T-helper 1 cell (primary cell): ENCODE data around the gene DNAH12.
"Not testable (repeated sequence)": the region's sequence is repeated elsewhere in the genome, so short reads cannot be mapped to it uniquely, and the experiment has no call there.

ENCODE experiments used
- DNase-seq, 5 donors: peaks; one replicate each; pipeline ENCODE4 v3.0.0-alpha.2; 2012 to 2020

The DNAH12 gene

GRCh38 chr3:57518276-57518915, 25.7 kb downstream of the DNAH12 start:
- no peak for DNase-seq

- no peak for DNase-seq
Observed at GRCh38 chr3:57512166-57512565, 32.0 kb downstream of the DNAH12 start.

GRCh38 chr3:57505901-57506300, 38.2 kb downstream of the DNAH12 start:
- no peak for DNase-seq

DNA sequence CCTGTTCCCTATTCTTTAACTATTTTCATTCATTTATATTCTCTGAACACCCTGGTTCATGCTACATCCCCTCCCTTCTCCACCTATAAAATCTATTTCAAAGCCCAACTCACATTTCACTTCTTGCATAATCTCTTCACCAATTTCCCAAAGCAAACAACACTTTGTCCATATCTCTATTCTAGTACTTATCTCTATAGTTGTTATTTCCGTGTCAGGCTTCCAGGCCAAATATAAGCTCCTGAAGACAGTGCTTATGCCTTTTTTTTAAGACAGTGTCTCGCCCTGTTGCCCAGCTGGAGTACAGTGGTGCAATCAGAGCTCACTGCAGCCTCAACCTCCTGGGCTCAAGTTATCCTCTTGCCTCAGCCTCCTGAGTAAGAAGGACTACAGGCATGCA, 43.6 kb downstream of the DNAH12 start:
- DNase-seq, result no peak

DNA sequence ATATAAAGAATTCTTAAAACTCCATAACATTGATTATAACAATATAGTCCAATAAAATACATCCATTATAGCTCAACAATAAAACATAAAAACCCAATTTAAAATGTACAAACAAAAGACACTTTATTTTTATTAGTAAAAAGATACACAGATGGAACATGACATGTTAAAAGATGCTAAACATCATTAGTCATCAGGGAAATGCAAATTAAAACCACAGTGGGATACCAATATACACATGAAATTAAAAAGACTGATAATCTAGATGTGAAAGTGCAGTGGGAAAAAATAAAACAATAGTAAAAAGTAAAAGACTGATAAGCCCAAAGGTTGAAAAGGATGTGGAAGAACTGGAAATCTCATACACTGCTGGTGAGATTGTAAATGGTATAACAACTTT, 46.2 kb downstream of the DNAH12 start:
- no peak for DNase-seq

DNA sequence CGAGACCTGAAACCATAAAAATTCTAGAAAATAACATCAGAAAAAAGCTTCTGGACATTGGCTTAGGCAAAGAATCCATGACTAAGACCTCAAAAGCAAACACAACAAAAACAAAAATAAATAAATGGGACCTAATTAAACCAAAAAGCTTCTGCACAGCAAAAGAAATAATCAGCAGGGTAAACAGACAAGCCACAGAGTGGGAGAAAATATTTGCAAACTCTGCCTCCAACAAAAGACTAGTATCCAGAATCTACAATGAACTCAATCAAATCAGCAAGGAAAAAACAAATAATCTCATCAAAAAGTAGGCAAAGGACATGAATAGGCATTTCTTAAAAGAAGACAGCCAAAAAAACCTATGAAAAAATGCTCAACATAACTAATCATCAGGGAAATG, 59.6 kb downstream of the DNAH12 start:
- DNase-seq, result no peak

- DNase-seq, result not testable (repeated sequence)
Observed at GRCh38 chr3:57477193-57477592, 67.0 kb downstream of the DNAH12 start.

DNA sequence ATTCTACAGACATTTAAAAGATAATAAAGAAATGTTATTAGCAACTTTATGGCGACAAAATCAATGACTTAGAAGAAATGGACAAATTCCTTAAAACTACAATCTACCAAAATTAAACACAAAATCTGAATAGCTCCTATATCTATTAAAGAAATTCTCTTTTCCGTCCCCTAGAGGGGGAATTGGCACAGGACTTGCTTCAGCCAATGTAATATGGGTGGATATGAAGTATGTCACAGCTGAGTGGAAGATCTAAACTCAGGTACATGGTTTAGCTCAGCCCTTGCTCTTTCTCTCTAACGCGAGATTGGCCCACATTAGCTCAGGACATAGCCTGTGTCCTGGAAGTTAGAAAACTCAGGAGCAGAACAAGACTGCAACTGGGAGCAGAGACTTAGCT, 79.3 kb downstream of the DNAH12 start:
- DNase-seq, result no peak

GRCh38 chr3:57464011-57464410, 80.1 kb downstream of the DNAH12 start:
- no peak for DNase-seq

- no peak for DNase-seq
Observed at GRCh38 chr3:57451150-57451846, 92.8 kb downstream of the DNAH12 start.

- not testable (repeated sequence) for DNase-seq
Observed at GRCh38 chr3:57449276-57449847, 94.8 kb downstream of the DNAH12 start.

DNA sequence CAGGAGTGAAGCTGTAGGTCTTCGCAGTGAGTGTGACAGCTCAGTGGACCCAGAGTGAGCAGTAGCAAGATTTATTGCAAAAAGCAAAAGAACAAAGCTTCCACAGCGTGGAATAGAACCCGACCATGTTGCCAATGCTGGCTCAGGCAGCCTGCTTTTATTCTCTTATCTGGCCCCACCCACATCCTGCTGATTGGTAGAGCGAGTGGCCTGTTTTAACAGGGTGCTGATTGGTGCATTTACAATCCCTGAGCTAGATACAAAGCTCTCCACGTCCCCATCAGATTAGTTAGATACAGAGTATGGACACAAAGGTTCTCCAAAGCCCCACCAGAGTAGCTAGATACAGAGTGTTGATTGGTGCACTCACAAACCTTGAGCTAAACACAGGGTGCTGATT, 95.7 kb downstream of the DNAH12 start:
- not testable (repeated sequence) for DNase-seq

GRCh38 chr3:57446318-57446841, 97.8 kb downstream of the DNAH12 start:
- DNase-seq, result no peak

DNA sequence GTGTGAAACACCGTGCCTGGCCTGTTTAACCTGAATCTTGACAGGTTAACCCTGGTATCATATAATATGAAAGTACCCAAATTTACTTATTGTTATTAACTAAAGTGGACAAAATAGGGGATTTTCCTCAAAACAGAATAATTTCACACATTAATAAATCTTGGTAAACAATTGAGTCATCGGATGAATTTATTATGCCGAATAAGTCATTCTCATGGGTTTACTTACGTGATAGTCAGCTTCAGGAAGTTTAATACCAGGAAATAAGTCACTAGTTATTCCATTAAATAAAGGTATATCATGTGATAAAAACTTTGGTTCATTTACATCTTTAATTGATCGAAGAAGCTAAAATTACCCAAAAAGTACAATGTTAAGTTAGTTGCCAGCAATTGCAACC, 99.7 kb downstream of the DNAH12 start:
- DNase-seq, result no peak

GRCh38 chr3:57440144-57440543, 104.0 kb downstream of the DNAH12 start:
- DNase-seq, result not testable (repeated sequence)

DNA sequence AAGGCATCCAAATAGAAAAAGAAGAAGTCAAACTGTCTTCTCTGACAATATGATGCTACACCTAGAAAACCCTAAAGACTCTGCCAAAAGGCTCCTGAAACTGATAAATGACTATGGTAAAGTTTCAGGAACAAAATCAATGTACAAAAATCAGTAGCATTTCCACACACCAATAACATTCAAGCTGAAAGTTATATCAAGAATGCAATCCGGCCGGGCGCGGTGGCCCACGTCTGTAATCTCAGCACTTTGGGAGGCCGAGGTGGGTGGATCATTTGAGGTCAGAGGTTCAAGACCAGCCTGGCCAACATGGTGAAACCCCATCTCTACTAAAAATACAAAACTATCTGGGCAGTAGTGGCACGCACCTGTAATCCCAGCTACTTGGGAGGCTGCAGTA, 105.7 kb downstream of the DNAH12 start:
- not testable (repeated sequence) for DNase-seq

GRCh38 chr3:57436195-57436761, 107.9 kb downstream of the DNAH12 start:
- DNase-seq, result no peak

DNA sequence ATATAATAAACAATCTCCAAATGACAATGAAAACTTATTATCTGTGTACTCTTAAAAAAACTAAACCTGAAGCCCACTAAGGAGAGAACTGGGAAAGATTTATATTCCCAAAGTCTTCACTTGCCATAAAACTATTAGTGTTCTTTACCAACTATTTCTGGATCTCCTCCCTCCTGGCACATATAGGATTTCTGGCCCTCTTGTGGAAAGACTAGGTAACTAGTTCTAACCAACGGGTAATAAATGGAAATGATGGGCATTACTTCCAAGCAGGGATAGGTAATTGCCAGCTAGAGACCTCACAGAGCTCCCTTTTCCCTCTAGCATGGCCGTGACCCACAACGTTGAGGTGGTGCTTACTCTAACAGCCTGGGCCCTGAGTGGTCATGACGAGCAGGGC, 110.1 kb downstream of the DNAH12 start:
- DNase-seq, result no peak

DNA sequence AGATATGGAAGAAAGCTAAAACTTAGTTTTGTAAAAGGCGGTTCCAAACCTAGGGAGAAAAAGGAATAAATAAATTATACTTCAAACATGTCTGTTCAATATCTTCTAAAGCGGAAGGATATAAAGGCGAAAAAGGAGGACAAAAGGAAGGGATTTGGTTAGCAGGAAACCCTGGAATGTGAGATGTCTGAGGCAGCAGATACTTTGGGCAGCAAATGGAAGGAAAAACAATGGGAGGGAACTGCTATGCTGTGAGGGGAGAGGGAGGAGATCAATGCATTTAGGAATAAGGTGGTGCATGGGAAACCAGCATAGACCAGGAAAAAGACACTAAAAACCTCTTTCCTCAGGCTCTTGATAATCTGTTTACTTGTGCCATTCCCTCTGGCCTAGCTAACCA, 120.8 kb downstream of the DNAH12 start:
- no peak for DNase-seq

GRCh38 chr3:57421336-57421735, 122.8 kb downstream of the DNAH12 start:
- no peak for DNase-seq

GRCh38 chr3:57420001-57420400, 124.1 kb downstream of the DNAH12 start:
- DNase-seq, result no peak

DNA sequence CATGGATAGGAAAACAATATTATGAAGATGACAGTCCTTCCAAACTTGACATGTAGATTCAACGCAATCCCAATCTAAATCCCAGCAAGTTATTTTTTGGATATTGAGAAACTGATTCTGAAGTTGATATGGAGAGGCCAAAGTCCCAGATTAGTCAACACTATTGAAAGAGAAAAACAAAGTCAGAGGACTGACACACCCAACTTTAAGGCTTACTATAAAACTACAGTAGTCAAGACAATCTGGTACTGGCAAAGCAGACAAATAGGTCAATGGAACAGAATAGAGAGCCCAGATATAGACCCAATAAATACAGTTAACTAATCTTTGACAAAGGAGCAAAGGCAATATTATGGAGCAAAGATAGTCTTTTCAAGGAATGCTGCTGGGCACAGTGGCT, 132.4 kb downstream of the DNAH12 start:
- DNase-seq, result no peak

- DNase-seq, result no peak
Observed at GRCh38 chr3:57409471-57409870, 134.7 kb downstream of the DNAH12 start.

DNA sequence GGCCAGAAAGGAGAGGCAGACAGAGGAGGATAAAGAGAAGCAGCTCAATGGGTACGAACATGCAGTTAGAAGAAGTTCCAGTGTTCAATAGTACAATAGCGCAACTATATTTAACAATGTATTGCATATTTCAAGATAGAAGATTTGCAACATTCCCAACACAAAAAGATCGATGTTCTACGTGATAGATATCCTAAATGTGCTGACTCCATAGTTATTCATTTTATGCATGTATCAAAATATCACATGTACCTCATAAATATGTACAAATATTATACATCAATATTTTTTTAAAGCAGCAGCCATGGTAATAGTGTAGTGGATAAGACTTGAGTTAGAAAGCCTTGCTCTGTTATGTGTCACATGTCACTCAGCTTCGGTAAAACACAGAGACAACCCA, 141.5 kb downstream of the DNAH12 start:
- DNase-seq, result no peak
